ENCODE measurements around the gene OCSTAMP.

The OCSTAMP gene

GRCh38 chr20:46494077-46494476, 56.4 kb downstream of the OCSTAMP start:
- H3K27me3 Mint-ChIP-seq = peaks cover 40% of the 10 kb centered on the region in 2 donors
- ATAC-seq (replicated peaks) (no peak), DNase-seq (no peak)

GRCh38 chr20:46491354-46491753, 59.1 kb downstream of the OCSTAMP start:
- Mint-ChIP-seq H3K27ac (no peak overlapping the region), H3K9me3 (no peaks in the 10 kb centered on the region), H3K4me3 (no peak overlapping the region), H3K4me1 (no peaks in the 10 kb centered on the region), H3K36me3 (no peaks in the 10 kb centered on the region), H3K27me3 (peaks cover 30 to 47% of the 10 kb centered on the region in 2 donors)
- DNase-seq (no peak), ATAC-seq (replicated peaks) (no peak)

More at GRCh38 chr20:46494077-46494476, 56.4 kb downstream of the OCSTAMP start:
- H3K4me1 Mint-ChIP-seq = no peaks in the 10 kb centered on the region
- no peak overlapping the region for H3K4me3 Mint-ChIP-seq
- no peak overlapping the region for H3K27ac Mint-ChIP-seq
- H3K36me3 Mint-ChIP-seq = no peaks in the 10 kb centered on the region
- no peaks in the 10 kb centered on the region for H3K9me3 Mint-ChIP-seq
